ENCODE data around the gene RICTOR.

RICTOR gene

GRCh38 chr5:39074017-39074814 is at the start of gene RICTOR:
RICTOR (minus strand) TSS chr5:39074399; CDS start chr5:39074377, 22 bp downstream.
- DNase-seq (ENCODE audit: low read depth in 2 of 2), result peak; percentile 80 to 81

GRCh38 chr5:39121922-39122321 is 47.7 kb upstream of the RICTOR start:
- DNase-seq (ENCODE audit: low read depth in 2 of 2), result no peak

GRCh38 chr5:39121315-39121714 is 47.1 kb upstream of the RICTOR start:
- DNase-seq (ENCODE audit: low read depth in 2 of 2), result no peak

GRCh38 chr5:39120052-39120420 is 45.8 kb upstream of the RICTOR start:
- DNase-seq (ENCODE audit: low read depth in 2 of 2), result no peak

DNA sequence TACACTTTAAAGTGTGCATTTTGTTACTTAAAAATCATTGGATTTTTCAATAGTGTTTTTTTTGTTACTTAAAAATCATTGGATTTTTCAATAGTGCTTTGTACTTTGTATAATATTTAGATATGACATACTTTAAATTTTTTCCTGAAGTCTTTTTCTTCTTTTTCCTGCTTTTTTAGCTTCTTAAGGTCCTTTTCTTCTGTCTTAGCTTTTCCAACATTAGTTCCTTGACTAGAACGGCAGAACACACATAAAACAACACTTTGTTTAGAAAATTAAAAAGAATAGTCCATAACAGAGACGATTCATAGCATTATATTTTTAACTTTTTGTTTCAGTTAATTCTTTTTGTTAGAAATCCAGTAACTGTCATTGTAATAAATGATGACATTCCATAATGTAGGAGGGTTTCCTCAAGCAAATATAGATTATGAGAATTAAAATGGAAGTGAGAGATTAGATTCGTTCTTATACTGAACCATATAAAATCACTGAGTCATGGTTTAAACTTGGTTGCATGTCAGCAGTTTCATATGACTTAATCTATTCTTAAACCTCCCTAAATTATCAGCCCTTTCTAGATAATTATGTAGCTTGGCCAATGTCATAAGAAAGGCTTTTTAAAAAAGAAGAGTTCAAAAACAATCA is 45.3 kb upstream of the RICTOR start:
- no peak for DNase-seq (ENCODE audit: low read depth in 2 of 2)

- DNase-seq (ENCODE audit: low read depth in 2 of 2), result no peak
Observed at GRCh38 chr5:39118638-39119037, 44.4 kb upstream of the RICTOR start.

DNA sequence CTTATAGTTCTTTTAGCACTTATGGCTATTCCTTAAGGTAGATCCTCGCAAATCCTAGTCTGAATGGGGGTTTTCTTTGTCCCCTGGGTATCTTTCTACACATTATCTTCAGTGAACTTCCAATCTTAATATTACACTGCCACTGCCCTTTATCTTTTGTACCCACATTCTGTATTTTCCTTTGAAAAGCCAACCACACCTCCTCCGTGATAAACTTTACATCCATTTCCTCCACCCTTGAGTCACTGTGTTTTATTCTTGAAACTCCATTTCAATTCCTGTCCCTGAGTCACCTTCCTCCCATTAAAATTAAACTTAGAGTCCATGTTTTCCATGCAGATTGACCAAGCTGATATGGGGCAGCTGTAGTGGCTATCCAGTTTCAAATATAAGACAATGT is 43.2 kb upstream of the RICTOR start:
- no peak for DNase-seq (ENCODE audit: low read depth in 2 of 2)

DNA sequence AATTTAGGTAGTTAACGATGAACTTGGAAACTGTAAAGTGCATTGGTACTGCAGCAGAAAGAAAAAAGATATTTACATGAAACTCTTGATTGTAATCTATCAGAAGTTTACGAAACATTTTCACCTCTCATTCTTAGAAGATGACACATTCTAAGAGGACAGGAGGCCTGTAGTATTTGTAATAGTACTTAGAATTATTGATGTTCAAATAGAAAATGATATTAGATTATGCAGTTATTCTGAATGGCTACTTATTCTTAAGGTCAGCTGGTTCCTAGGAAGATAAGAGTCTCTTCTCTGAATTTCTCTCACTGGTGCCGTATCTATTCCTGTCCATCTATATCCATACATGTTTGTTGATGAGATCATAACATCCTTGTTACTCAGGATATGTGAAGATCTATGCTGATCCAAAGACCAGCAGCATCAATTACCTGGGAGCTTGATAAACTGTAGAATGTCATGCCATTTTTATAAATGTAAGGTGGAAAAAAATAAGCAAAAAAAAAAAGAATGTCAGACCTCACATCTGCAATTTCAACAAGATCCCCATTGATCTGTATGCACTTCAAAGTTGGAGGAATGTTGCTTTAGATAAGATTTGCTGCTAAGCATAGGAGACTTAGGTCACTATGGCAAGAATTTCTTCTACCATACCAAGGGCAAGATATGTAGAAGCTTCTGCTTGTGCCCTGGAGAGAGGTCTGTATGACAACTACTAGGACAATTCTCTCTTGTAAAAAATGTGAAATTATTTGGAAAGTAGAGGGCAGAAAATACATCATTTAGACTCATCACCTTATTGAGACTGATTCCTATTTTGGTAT is 42.4 kb upstream of the RICTOR start:
- DNase-seq (ENCODE audit: low read depth in 2 of 2), result no peak

DNA sequence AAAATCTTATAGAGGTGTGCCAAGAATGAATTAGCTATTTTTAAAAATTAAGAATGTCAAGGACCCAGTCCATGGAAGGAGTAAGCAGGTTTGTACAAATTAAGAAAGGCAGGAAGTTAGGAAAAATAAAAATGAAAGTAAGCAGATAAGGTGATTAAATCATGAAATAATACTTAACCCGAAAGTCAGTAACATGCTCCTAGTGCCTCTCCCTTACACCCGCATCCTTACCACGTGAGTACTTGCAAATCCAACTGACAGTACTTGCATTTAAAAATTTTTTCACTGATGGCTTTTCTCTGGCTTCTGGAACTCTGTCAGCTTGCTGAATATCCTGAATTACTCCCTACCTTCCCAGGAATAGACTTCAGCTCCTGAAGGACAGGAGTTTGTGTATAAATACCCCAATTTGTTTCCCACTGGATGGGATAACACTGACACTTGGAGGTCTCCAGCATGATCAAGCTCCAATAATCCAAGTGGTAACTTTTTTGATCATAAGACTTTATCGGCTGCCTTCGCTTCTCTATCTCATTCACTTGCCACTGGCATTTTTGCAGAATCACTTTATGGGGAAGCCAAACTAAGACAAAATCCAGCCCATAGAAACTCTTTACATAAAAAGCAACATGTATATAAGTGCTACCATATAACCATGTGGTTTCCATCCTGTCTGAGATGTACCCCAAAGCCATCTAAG is 41.6 kb upstream of the RICTOR start:
- no peak for DNase-seq (ENCODE audit: low read depth in 2 of 2)

DNA sequence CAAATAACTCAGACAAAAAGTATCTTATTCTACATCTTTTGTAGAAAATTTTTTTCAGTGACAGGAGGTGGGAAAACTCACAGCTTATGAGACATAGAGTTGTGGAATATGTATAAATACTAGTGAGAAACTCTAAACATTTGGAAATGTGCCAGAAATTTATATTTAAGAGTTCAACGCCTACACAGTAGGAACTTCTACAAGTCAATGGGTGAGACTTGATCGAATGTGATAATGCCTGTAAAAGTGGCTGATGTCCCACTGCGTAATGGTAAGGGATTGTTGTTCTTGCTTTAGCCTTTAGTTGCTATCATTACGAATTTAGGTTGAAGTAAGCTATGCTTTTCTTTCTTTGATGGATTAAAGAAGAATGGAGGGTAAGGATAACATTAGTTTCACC is 40.0 kb upstream of the RICTOR start:
- DNase-seq (ENCODE audit: low read depth in 2 of 2), result no peak

DNA sequence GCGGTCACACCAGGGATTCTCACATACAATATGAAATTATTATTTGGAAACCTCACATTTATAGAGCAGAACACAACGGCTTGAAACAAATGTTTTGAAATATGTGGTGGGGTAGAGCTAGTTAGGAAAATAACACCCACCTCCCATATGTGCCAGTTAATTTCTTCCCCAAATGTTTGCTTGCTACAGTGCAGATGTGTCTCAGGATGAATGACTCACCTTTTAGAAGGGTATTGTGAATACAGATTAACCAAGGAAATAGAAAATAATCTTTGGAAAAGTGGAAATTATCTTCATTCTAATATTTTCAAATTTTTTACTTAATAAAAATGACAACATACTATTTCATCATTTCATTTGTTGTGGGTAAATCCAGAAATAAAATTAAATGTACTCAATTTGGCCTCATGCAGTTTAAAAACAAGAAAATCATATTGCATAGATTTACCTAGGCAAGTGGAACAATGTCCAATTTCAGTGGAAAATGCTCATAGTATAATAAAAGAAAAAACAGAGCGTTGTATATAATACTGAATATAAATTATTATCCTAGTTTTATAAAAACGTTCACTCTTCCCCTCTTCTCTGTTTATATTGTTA is 39.3 kb upstream of the RICTOR start:
- no peak for DNase-seq (ENCODE audit: low read depth in 2 of 2)

DNA sequence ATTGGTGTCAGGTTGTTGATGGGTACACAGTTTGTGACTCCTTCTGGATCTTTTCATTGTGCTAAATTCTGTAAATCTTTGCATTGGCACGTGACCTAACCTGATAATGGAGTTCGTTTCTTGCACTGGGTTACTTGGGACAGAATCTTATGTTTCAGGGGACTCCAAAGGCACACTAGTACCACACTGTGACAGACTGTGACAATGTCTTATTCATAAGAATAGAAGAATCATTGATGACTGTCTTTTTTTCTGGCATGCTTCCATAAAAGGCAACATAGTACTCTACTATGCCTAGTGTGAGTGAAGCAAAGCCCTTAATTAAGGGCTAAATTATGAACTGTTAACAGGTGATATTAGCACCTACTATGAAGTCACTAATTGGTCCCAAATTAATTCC is 35.4 kb upstream of the RICTOR start:
- no peak for DNase-seq (ENCODE audit: low read depth in 2 of 2)

DNA sequence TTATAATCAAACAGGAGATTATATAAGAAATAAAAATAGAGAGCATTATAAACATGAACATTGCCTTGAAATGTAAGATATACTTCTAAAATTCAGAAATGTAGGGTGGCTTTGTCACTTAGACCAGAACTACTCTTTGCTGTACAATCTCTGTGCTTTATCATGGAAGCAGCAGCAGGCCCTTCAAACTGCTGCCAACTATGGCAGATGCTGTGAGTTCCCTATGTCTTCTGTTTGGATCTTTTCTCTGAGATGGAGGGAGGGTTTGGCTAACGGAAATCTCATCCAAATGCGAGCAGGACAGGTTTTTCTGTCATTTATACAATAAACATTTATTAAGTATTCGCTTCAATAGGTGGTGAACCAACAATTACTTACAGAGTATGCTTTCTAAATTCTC is 34.8 kb upstream of the RICTOR start:
- no peak for DNase-seq (ENCODE audit: low read depth in 2 of 2)

DNA sequence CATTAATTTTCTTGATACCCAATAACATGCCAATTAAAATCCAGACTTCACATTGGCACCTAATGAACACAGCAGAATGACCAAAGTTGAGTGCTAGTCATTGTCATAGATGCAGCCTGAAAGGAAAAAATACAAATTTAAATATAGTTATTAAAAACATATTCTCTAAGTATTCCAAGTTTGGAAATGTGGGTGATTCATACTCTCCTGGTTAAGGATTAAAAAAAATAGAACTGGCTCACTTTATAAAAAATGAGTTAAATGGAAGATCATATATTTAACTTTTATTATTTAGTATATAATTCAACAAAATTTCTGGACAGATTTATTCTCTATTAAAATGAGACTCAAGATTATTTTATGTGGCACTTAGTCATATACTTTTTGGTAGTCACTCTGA is 33.2 kb upstream of the RICTOR start:
- no peak for DNase-seq (ENCODE audit: low read depth in 2 of 2)

- no peak for DNase-seq (ENCODE audit: low read depth in 2 of 2)
Observed at GRCh38 chr5:39106322-39106721, 32.1 kb upstream of the RICTOR start.

- no peak for DNase-seq (ENCODE audit: low read depth in 2 of 2)
Observed at GRCh38 chr5:39104221-39104620, 30.0 kb upstream of the RICTOR start.

DNA sequence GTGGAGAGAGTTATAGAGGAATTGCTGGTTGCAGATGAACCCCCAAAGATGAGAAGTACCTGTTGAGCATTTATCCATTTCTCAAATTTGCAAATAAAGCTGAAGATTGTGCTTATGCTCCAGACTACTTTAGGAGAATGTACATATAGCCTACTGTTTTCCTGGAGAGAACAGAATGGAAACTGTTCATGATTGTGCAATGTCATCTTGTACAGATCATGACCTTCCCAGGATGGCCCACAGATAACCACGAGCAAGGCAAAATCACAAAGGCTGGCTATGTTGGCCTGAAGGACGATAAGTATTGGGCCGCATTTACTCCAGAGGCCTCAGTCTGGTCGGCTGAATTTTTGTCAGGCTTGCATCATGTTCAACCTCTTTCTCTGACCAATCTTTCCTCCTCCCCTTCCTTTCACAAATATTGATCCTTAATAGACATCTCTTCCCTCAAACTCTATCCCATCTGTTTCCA is 28.5 kb upstream of the RICTOR start:
- DNase-seq (ENCODE audit: low read depth in 2 of 2), result no peak

GRCh38 chr5:39100851-39101396 is 26.7 kb upstream of the RICTOR start:
- DNase-seq (ENCODE audit: low read depth in 2 of 2), result no peak

DNA sequence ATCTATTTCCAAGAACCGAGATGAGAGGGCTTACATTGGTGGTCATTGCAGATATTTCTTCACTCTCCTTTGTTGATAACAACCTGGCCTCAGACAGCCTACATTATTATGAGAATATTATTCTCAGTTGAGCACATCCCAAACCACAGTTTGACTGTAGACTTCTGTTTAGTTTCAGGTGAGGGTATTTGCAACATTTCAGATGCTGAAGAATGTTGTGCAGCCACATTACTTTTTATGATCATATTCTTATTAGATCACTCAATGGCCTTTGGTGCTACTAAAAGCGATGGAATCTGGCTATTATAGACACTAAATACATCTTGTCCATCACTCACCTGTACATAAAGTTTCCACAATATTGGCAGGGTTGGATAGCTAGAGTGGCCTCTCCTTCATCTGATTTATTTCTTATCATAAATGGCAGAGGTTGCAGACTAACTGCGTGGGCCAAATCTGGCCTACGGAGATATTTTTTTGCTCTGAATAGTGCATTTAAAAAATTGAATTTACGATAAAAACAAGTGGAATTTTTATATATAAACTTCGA is 26.2 kb upstream of the RICTOR start:
- no peak for DNase-seq (ENCODE audit: low read depth in 2 of 2)

- DNase-seq (ENCODE audit: low read depth in 2 of 2), result no peak
Observed at GRCh38 chr5:39099831-39100230, 25.6 kb upstream of the RICTOR start.

DNA sequence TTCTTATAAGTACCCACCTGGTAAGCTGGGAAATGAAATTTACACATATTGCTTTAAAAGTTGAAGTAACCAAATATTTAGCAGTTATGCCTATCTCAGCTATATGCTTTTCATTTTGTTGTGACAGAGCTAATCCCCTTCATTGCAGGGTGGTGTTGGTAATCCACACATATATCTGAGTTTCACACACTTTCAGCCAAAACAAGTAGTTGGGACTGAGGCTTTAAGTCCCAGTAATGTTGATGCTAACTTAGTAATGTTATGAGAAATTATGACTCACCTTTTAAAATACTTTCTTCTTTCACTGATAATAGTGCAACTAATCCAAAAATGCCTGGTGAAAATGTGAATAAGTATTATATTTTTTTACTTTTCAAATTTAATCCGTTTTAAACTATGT is 19.2 kb upstream of the RICTOR start:
- no peak for DNase-seq (ENCODE audit: low read depth in 2 of 2)
